ENCODE measurements around the gene PKHD1.

PKHD1 gene

DNA sequence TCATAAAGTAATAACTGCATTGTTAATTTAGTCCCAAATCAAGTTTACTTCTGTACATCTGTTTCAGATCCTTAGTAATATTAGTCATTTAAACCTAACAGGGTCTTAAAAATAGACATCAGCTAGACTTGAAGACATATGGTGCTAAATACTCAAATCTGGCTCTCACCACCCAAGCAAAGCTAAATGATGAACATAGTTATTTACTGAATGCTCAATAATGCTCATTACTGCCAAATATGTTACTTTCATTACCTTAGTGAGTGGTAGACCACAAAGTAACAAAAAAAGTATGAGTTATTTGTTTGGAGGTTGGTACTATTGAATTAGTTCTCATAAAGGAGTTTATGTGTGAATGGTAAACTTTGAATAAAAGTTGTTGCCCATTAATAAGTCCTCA, 502.1 kb downstream of the PKHD1 start:
- Histone ChIP-seq H3K4me2 (ENCODE audit: low read length) (no peak overlapping the region), H3K79me2 (ENCODE audit: insufficient read depth, low read length) (no peaks in the 10 kb centered on the region), H3K4me1 (ENCODE audit: insufficient read depth, low read length, severe bottlenecking) (no peaks in the 10 kb centered on the region), H3K27me3 (ENCODE audit: insufficient read depth, low read length) (no peaks in the 10 kb centered on the region), H3K36me3 (ENCODE audit: insufficient read depth, low read length) (no peaks in the 10 kb centered on the region), H4K20me1 (ENCODE audit: insufficient read depth, low read length) (no peaks in the 10 kb centered on the region), H3K4me3 (ENCODE audit: low read depth, low read length, poor library complexity, severe bottlenecking) (no peak overlapping the region), H3F3A (ENCODE audit: insufficient read depth, low read length) (no peaks in the 10 kb centered on the region), H3K27ac (ENCODE audit: low read depth, low read length, poor library complexity, severe bottlenecking) (no peak overlapping the region), H2AFZ (ENCODE audit: low read length) (no peak overlapping the region), H3K9me2 (ENCODE audit: low read depth, low read length) (no peaks in the 10 kb centered on the region), H3K9ac (ENCODE audit: low read length) (no peak overlapping the region), H3K9me3 (ENCODE audit: low read length) (no peaks in the 10 kb centered on the region)
- TF ChIP-seq, protein P1, sequence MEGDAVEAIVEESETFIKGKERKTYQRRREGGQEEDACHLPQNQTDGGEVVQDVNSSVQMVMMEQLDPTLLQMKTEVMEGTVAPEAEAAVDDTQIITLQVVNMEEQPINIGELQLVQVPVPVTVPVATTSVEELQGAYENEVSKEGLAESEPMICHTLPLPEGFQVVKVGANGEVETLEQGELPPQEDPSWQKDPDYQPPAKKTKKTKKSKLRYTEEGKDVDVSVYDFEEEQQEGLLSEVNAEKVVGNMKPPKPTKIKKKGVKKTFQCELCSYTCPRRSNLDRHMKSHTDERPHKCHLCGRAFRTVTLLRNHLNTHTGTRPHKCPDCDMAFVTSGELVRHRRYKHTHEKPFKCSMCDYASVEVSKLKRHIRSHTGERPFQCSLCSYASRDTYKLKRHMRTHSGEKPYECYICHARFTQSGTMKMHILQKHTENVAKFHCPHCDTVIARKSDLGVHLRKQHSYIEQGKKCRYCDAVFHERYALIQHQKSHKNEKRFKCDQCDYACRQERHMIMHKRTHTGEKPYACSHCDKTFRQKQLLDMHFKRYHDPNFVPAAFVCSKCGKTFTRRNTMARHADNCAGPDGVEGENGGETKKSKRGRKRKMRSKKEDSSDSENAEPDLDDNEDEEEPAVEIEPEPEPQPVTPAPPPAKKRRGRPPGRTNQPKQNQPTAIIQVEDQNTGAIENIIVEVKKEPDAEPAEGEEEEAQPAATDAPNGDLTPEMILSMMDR (IDR thresholded peaks at IDR 0.05; ENCODE audit: low read length), result no peak
- no peak for TF ChIP-seq EZH2 (IDR thresholded peaks at IDR 0.05; ENCODE audit: borderline replicate concordance, low read length)

DNA sequence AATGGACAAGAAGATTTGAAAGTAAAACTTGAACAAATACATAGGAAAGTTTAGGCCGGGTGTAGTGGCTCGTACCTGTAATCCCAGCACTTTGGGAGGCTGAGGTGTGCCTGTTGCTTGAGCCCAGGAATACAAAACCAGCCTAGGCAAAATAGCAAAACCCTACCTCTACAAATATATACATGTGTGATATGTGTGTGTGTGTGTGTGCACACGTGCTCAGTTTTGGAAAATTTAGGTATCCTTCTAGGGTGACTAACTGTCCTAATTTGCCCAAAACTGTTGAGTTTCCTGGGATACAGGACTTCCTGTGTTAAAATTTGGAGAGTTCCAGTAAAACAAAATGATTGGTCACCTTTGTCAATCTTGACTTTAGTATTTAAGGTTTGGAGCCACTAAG, 503.2 kb downstream of the PKHD1 start:
- no peak overlapping the region for H2AFZ ChIP-seq (ENCODE audit: low read length)
- H3K9me3 ChIP-seq (ENCODE audit: low read length), result no peaks in the 10 kb centered on the region
- H3K9me2 ChIP-seq (ENCODE audit: low read depth, low read length), result no peaks in the 10 kb centered on the region
- H3K27ac ChIP-seq (ENCODE audit: low read depth, low read length, poor library complexity, severe bottlenecking), result no peak overlapping the region
- TF ChIP-seq EZH2 (IDR thresholded peaks at IDR 0.05; ENCODE audit: borderline replicate concordance, low read length), result no peak
- TF ChIP-seq, protein P1 (IDR thresholded peaks at IDR 0.05; ENCODE audit: low read length), result no peak
- H3K4me2 ChIP-seq (ENCODE audit: low read length), result no peak overlapping the region
- no peaks in the 10 kb centered on the region for H3K36me3 ChIP-seq (ENCODE audit: insufficient read depth, low read length)
- H3K9ac ChIP-seq (ENCODE audit: low read length), result no peak overlapping the region
- no peaks in the 10 kb centered on the region for H3F3A ChIP-seq (ENCODE audit: insufficient read depth, low read length)
- no peaks in the 10 kb centered on the region for H3K4me1 ChIP-seq (ENCODE audit: insufficient read depth, low read length, severe bottlenecking)
- no peaks in the 10 kb centered on the region for H3K79me2 ChIP-seq (ENCODE audit: insufficient read depth, low read length)
- H3K4me3 ChIP-seq (ENCODE audit: low read depth, low read length, poor library complexity, severe bottlenecking), result no peak overlapping the region
- no peaks in the 10 kb centered on the region for H3K27me3 ChIP-seq (ENCODE audit: insufficient read depth, low read length)
- H4K20me1 ChIP-seq (ENCODE audit: insufficient read depth, low read length), result no peaks in the 10 kb centered on the region

DNA sequence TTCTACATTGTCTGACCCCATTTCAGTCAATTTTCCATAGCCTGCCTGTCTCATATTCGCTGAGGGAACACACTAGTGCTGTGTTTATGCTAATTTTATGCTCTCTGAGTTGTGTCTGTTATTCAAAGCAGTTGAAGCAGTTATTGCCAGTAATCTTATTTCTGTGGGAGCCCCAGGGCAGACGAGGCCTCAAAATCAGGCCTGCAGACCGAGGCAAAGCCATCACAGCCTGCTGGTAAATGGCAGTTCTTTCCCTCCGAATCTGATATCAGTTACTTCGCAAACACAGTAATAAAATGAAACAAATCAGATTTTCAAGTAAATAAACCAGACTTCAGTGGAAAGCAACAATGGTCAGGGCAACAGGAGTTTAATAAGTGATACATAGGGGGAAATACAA, 508.4 kb downstream of the PKHD1 start:
- Histone ChIP-seq H2AFZ (ENCODE audit: low read length) (no peak overlapping the region), H3K36me3 (ENCODE audit: insufficient read depth, low read length) (no peaks in the 10 kb centered on the region), H3K79me2 (ENCODE audit: insufficient read depth, low read length) (no peaks in the 10 kb centered on the region), H3K27me3 (ENCODE audit: insufficient read depth, low read length) (no peaks in the 10 kb centered on the region), H3K27ac (ENCODE audit: low read depth, low read length, poor library complexity, severe bottlenecking) (no peak overlapping the region), H3K9me2 (ENCODE audit: low read depth, low read length) (no peaks in the 10 kb centered on the region), H3K9ac (ENCODE audit: low read length) (no peak overlapping the region), H3K4me2 (ENCODE audit: low read length) (no peak overlapping the region), H3K9me3 (ENCODE audit: low read length) (no peaks in the 10 kb centered on the region), H3K4me3 (ENCODE audit: low read depth, low read length, poor library complexity, severe bottlenecking) (no peak overlapping the region), H3K4me1 (ENCODE audit: insufficient read depth, low read length, severe bottlenecking) (no peaks in the 10 kb centered on the region), H4K20me1 (ENCODE audit: insufficient read depth, low read length) (no peaks in the 10 kb centered on the region), H3F3A (ENCODE audit: insufficient read depth, low read length) (no peaks in the 10 kb centered on the region)
- TF ChIP-seq, protein P1 (IDR thresholded peaks at IDR 0.05; ENCODE audit: low read length), result no peak
- TF ChIP-seq EZH2 (IDR thresholded peaks at IDR 0.05; ENCODE audit: borderline replicate concordance, low read length), result no peak

All from OCI-LY1 (cell line).